NCI-H1048 (cell line): ENCODE data around the gene LORICRIN.
"Not testable (repeated sequence)": the region's sequence is repeated elsewhere in the genome, so short reads cannot be mapped to it uniquely, and the experiment has no call there.

Source experiments
- DNase-seq: peaks from one replicate; lab custom pipeline; 2025; lab: John Stamatoyannopoulos, UW

The LORICRIN gene

GRCh38 chr1:153259387-153259786 is at the start of gene LORICRIN:
Gene LORICRIN (plus strand): TSS chr1:153259687. CDS start chr1:153260950, 1,263 bp downstream.
- no peak for DNase-seq

GRCh38 chr1:153210206-153210605 is 49.3 kb upstream of the LORICRIN start:
- DNase-seq, result no peak

- no peak for DNase-seq
These were observed 47.3 kb upstream of the LORICRIN start for GRCh38 chr1:153212201-153212600.

GRCh38 chr1:153213519-153213918 is 46.0 kb upstream of the LORICRIN start:
- DNase-seq, result no peak

GRCh38 chr1:153217212-153217611 is 42.3 kb upstream of the LORICRIN start, which contains the start of gene PRR9:
Gene PRR9 (plus strand): TSS chr1:153217584. CDS start chr1:153218145, 561 bp downstream.
- DNase-seq, result no peak

GRCh38 chr1:153217744-153218416 is 41.6 kb upstream of the LORICRIN start:
- DNase-seq, result no peak

- DNase-seq, result no peak
These were observed 38.7 kb upstream of the LORICRIN start for GRCh38 chr1:153220606-153221303.

GRCh38 chr1:153223040-153223891 is 36.2 kb upstream of the LORICRIN start:
- DNase-seq, result peak; percentile 57

- DNase-seq, result no peak
These were observed 31.7 kb upstream of the LORICRIN start for GRCh38 chr1:153227810-153228209.

GRCh38 chr1:153228491-153228890 is 31.0 kb upstream of the LORICRIN start:
- DNase-seq, result no peak

GRCh38 chr1:153229076-153229829 is 30.2 kb upstream of the LORICRIN start:
- not testable (repeated sequence) for DNase-seq

- DNase-seq, result no peak
These were observed 28.1 kb upstream of the LORICRIN start for GRCh38 chr1:153231363-153231762.

- DNase-seq, result no peak
These were observed 27.7 kb upstream of the LORICRIN start for GRCh38 chr1:153231785-153232184.

- DNase-seq, result no peak
These were observed 26.9 kb upstream of the LORICRIN start for GRCh38 chr1:153232553-153232952.

- no peak for DNase-seq
These were observed 26.0 kb upstream of the LORICRIN start for GRCh38 chr1:153233448-153233847.

GRCh38 chr1:153238527-153238926 is 21.0 kb upstream of the LORICRIN start:
- DNase-seq, result no peak

- no peak for DNase-seq
These were observed 17.3 kb upstream of the LORICRIN start for GRCh38 chr1:153242160-153242559.

GRCh38 chr1:153245466-153245865 is 14.0 kb upstream of the LORICRIN start:
- DNase-seq, result no peak

- DNase-seq, result no peak
These were observed 13.5 kb upstream of the LORICRIN start for GRCh38 chr1:153246018-153246417.

GRCh38 chr1:153246825-153247224 is 12.7 kb upstream of the LORICRIN start:
- no peak for DNase-seq

GRCh38 chr1:153248176-153248879 is 11.2 kb upstream of the LORICRIN start:
- no peak for DNase-seq
